Fibroblast of skin of back (primary cell): ENCODE measurements around the gene PRKAA1.
"Not testable (repeated sequence)": the region's sequence is repeated elsewhere in the genome, so short reads cannot be mapped to it uniquely, and the experiment has no call there.

ENCODE experiments used
- DNase-seq: peaks from one replicate; pipeline ENCODE4 v3.0.0-alpha.2; 2013

The PRKAA1 gene

DNA sequence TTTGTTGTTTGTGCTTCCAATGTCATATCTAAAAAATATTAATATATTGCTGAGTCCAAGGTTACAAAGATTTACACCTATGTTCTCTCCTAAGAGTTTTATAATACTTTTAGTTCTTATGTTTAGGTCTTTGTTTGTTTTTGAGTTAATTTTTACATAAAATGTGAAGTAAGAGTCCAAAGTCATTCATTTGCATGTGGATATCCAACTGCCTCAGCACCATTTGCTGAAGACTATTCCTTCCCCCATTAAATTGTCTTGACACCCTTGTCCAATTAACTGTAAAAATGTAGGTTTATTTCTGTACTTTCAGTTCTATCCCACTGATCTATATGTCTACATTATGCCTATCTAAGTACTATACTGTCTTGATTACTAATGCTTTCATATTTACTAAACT is 78.1 kb downstream of the PRKAA1 start:
- DNase-seq: no peak

GRCh38 chr5:40717281-40717680 is 80.9 kb downstream of the PRKAA1 start:
- peak; percentile 54 for DNase-seq

- DNase-seq: no peak
These were observed 81.6 kb downstream of the PRKAA1 start for GRCh38 chr5:40716590-40716989.

DNA sequence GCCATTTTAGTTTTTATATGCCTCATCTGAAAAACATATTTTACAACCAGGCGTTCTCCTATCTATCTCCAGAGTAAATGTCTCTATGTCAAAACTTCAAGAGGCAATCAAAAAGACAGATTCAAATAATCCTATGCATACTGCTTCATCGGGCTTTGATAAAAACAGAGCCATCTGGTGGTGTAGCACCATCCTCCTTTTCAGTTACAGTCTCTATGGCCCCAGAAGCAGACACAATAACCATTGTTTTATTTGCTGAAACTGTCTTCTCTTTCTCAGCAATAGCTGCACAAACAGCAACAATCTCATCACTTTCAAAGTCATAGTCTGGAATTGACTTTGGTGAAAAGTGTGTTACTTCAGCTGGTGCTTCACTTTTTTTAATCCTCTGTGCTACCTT is 82.2 kb downstream of the PRKAA1 start:
- DNase-seq: no peak

DNA sequence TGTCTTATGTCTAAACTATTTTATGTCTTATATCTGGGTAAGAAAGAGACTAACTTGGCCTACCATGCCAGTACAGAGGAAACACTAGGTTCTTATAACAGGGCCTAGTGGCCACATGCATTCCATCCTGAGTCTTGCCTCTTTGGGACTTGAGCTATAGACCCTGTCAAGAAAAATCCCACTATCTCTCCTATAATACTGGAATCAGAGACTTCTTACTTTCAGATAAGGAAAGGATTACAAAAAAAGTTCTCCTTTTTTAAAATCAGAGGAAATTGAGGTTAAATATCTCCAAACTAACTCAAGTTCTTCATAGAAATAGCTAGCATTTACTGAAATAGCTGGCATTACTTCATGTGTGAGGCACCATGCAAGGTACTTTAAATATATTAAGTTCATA is 84.2 kb downstream of the PRKAA1 start:
- DNase-seq: no peak

DNA sequence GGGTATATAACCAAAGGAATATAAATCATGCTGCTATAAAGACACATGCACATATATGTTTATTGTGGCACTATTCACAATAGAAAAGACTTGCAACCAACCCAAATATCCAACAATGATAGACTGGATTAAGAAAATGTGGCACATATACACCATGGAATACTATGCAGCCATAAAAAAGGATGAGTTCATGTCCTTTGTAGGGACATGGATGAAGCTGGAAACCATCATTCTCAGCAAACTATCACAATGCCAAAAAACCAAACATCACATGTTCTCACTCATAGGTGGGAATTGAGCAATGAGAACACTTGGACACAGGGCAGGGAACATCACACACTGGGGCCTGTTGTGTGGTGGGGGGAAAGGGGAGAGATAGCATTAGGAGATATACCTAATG is 87.6 kb downstream of the PRKAA1 start:
- DNase-seq: not testable (repeated sequence)
